T47D (cell line): Measurements from ENCODE around the gene ZBED5.

Experiments used
- DNase-seq, 2 experiments: peaks; one replicate each; pipeline versions ENCODE4 v3.0.0 to v3.0.0-alpha.2; 2011 to 2012; ENCODE audit warnings: low read depth in 1 of 2, low spot score in 1 of 2
- JUND ChIP-seq: IDR thresholded peaks from 2 replicates; pipeline ENCODE4 v1.6.1; 2012; ENCODE audit warnings: low read depth
- in situ Hi-C: cut with HindIII; loops from 2 replicates; pipeline ENCODE4 v1.10.0; 2016; ENCODE audit warnings: low sequenced_read_pairs, low pct_unique_long_range_greater_than_20kb

ZBED5 gene

DNA sequence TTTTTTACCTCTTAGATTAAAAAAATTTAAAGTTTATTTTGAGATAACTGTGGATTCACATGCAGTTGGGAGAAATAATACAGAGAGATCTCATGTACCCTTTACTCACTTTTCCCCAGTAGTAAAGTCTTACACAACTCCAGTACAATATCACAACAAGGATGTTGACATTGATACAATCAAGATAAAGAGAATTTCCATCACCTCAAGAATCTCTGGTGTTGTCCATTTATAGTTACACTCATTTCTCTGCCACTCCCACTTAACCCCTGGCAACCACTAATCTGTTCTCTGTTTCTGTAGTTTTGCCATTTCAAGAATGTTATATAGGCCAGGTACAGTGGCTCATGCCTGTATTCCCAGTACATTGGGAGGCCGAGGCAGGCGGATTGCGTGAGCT, 10.5 kb upstream of the ZBED5 start:
- no peak for DNase-seq
- TF ChIP-seq JUND, result no peak
- in situ Hi-C loops, result no loop called here

DNA sequence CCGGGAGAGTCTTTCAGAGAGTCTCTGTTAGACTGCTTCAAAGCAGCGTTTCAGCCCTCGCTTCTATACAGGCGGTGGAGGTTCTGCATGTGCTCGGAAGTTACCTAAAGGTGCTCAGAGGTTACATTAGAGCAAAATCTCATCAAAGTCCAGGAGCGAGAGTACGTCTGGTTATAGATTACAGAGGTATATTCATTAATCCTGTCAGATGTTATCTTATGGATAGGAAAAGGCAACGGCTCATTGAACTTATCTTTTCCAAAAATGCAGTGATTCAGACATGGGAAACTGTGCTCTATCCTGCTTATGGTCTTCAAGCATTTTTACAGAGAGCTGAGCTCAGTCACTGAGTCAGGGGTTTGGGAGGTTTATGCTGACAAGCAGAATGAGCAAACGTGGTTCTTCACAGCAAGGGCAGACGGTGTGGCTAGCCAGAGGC, 9.1 kb upstream of the ZBED5 start:
- in situ Hi-C loops, result no loop called here
- DNase-seq, result no peak
- TF ChIP-seq JUND, result no peak

DNA sequence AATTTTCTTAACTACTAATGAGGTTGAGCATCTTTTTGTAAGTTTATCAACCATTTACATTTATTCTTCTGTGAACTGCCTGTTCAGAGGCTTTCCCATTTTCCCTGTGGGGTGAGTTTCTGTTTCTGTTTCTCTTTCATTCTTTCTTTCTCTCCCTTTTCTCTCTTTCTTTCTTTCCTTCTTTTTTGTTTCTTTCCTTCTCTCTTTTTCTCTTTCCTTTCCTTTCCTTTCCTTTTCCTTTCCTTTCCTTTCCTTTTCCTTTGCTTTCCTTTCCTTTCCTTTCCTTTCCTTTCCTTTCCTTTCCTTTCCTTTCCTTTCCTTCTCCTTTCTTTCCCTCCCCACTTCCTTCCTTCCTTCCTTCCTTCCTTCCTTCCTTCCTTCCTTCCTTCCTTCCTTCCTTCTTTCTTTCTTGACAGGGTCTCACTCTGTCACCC, 8.0 kb upstream of the ZBED5 start:
- no peak for DNase-seq
- no peak for TF ChIP-seq JUND
- in situ Hi-C loops, result no loop called here

DNA sequence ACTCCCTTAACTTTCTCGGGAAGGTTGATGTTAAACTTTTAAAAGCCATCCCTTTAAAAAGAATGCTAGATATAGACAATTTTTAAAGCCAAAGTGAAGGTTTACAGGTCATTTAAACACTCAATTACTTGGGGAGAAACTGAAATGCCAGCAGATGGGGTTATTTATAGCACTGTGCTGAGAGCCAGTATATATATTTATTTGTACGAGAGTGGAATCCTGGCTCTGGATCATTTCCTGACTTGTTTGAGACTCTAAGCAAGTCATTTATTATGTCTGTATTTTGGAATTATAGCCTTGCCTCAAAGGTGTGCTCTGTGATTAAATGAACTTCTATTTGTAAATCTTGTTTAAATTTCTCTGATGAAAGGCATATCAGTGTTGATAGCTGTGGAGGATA, 6.8 kb upstream of the ZBED5 start:
- no peak for TF ChIP-seq JUND
- no peak for DNase-seq
- in situ Hi-C loops, result no loop called here

DNA sequence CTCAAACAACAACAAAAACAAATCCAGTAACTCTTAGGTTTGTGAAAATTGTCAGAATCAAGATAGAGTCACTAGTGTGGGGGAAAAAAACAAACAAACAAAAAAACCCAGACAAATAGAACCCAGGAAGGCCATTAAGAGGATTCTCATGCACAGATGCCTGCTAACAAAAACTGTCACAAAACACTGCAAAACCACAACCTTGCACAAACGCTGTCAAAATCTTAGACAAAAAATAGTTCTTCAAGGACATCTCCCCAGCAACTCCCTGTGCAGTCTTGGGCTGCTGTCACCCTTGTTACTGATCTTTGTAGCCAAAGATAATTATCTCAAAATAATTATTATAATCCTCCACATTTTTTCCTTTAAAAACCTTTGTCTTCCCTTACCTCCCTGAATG, 4.6 kb upstream of the ZBED5 start:
- TF ChIP-seq JUND, result no peak
- in situ Hi-C loops, result no loop called here
- no peak for DNase-seq

DNA sequence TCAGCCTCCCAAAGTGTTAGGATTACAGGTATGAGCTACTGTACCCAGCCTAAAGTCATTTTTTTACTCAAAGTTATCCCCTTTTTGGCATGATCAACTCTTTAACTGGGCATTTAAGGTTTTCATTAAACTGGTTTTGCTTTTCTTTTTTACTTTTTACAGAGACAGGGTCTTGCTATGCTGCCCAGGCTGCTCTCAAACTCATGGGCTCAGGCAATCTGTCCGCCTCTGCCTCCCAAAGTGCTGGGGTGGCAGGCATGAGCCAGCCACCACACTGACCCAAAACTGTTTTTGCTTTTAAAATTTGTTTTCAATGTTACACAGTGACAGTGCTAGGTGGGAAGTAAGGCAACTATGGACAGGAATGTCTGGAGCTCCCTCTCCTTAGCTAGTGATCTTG, 3.9 kb upstream of the ZBED5 start:
- in situ Hi-C loops, result no loop called here
- TF ChIP-seq JUND, result no peak
- DNase-seq, result no peak

DNA sequence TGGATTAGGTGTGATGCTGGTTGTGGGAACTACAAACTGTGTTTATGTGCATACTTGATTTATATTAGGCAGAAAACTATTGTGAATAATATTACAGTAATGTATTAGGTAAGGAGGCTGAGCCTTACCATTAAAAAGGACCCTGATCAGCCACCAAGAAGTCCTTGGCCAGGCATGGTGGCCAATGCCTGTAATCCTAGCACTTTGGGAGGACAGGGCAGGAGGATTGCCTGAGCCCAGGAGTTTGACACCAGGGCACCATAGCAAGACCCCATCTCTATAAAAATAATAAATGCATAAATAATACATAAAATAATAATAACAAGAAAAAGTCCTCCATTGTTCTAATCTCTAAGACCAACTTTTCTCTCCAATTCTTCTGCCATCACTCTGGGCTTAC, 3.2 kb upstream of the ZBED5 start:
- no peak for TF ChIP-seq JUND
- no peak for DNase-seq
- in situ Hi-C loops, result no loop called here

DNA sequence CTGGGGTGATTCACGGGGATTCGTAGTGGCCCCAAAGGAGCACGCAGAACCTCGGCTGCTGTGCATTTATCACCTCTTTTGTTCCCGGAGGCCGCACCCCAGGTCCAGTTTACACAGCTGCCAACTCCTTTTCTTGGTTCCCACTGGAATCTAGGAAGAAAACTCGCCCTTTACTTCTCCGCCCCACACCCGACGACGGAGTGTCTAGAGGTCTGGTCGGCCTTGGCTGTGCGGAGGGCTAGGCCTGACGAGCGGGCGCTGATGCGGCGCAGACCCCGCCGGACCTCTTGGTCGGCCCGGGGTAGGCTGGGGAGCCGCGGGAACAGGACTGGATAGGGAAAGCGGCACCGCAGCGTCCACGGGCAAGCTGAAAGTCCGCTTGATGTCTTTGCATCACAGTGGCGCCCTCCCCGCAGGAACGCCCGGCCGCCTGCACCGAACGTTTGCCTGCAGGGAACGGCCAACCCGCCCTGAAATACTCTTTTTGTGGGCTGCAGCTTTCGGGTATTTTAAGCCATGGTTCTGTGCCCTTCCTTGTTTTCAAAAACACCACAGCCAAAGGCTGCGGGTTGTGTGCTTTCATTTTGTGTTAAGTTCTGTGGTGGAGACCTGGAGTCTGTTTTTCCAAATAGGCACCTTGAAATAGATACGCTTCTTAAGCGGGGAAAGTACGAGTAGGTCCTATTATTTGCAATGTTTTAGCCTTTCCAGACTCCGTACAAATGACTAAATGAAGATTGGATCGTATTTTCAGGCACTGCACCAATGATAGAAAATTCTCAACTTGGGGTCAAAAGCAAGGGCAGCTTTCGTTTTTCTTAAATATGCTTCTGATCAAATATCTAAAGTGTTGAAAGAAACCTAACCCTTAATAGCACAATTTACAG, 829 bp upstream of the ZBED5 start:
- in situ Hi-C loops, result no loop called here
- no peak for TF ChIP-seq JUND
- peak in 1 of 2 experiments; percentile 59 for DNase-seq

DNA sequence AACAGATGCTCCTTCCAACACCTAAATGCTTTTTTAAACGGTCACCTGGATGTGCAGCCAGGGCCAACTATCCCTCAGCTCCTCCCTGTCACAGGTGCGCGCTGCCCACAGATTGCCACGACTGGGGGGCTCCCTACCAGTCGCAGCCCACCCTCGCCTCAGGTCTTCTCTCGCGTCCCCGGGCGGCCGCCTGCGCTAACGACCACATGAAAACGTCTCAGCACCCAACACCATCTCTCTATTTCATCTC, 469 bp downstream of the ZBED5 start:
- no peak for TF ChIP-seq JUND
- in situ Hi-C loops, result no loop called here

DNA sequence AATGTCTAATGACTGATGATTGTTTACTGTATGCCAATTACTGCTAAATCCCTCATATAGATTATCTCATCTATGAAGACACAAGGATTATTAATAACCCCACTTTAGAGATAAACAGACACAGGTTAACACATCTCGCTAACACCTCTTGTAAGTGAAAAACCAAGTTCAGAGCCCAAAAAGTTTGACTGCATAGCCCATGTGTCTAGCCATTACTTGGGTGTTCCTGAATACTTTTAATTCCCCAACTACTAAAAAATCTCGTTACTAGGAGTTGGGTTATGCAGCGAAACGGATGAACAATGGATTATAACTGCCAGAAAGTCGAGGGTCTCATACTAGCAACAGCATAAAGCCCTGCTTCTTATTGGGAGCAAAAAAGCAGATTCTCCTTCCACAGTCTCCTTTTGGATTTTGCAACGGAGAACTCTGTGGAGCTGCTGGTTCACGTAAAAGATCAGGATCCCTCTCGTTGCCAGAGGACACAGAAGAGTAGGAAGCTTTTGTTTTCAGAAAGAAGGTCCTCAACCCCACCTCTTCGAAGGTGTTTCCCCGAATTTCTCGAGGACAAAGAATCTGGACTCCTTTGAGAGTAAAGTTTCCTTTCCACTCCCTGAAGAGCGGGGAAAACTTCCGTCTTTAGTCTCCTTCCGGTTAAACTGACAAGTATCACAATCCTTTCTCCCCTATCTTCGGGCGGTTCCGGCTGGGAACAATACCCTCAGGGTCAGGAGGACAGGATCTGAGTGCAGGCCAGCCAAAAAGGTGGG, 979 bp downstream of the ZBED5 start:
- TF ChIP-seq JUND, result no peak
- peak in 1 of 2 experiments; percentile 47 for DNase-seq
- in situ Hi-C loops, result no loop called here

More for the DNA sequence above, 469 bp downstream of the ZBED5 start:
- DNase-seq, result no peak

DNA sequence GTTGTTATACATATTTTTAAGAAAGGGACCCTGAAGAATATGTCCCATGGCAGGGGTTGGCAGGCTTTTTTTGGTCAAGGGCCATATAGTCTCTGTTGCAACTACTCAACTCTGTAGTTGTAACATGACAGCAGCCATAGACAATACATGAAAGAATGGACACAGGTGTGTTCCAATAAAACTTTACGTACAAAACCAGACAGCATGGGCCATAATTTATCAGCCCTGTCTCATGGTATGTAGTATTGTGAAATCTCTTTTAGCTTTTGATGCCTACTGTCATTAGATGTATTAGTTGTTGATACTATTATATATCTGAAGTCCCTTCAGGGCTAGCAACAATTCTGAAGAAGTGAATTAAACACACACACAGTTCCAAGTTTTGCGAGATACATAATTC, 2.6 kb downstream of the ZBED5 start:
- TF ChIP-seq JUND, result no peak
- in situ Hi-C loops, result no loop called here
- DNase-seq, result no peak

DNA sequence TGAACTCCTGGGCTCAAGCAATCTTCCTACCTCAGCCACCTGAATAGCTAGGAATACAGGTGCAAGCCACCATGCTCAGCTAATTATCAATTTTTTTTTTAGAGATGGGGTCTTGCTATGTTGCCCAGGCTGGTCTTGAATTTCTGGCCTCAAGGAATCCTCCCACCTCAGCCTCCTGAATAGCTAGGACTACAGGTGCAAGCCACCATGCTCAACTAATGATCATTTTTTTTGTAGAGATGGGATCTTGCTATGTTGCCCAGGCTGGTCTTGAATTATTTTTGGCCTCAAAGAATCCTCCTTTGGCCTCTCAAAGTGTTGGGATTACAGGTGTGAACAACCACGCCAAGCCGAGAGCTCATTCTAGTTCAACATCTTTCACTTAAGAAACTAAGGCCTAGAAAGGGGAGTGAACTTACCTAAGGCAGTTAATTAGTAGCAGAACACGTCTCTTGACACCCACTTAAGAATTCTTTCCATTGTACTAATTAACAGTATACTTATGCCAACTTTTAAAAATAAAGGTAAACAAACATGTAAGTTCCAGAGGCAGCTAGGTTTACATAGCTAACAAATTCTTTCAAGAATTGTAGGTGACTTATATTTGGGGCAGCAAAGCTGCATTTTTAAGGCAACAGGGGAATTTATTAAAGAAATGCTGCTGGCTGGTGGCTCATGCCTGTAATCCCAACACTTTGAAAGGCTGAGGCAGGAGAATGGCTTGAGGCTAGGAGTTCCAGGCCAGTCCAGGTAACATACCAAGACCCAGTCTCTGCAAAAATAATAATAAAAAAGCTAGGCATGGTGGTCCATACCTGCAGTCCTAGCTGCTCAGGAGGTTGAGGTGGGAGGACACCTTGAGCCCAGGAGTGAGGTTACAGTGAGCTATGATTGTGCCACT, 9.6 kb downstream of the ZBED5 start:
- TF ChIP-seq JUND, result no peak
- no peak for DNase-seq

DNA sequence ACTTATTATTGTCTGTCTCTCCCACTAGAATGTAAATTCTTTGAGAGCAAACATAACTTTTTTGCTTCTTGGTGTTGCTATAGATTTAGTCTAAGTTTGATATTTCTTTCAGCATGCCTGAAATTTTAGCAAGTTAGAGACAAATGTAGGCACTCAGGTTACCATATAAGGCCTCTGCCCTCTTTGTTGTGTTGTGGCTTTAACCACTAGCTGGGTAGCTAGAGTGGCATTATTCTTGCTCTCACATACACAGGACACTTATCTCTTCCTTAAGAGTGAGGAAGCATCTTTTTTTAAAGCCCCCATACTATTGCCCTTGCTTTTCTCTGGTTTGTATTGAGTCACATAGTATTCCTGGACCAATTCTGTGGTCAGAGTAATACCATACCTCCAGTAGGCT, 11.2 kb downstream of the ZBED5 start:
- in situ Hi-C loops, result no loop called here
- DNase-seq, result no peak
- no peak for TF ChIP-seq JUND

More for the DNA sequence above, 9.6 kb downstream of the ZBED5 start:
- in situ Hi-C loops, result no loop called here
